Measurements from ENCODE around the gene ERC1. TPM values are rescaled to one million over a fixed set of nuclear protein-coding genes. Genes with fewer than 3 reads are reported as not detected.
A peak's percentile ranks its signal among the peaks of the same experiment; 100 is the strongest.

ERC1 gene
- polyA plus RNA-seq, 1 donor from 2014 or later = 7.1 TPM

DNA sequence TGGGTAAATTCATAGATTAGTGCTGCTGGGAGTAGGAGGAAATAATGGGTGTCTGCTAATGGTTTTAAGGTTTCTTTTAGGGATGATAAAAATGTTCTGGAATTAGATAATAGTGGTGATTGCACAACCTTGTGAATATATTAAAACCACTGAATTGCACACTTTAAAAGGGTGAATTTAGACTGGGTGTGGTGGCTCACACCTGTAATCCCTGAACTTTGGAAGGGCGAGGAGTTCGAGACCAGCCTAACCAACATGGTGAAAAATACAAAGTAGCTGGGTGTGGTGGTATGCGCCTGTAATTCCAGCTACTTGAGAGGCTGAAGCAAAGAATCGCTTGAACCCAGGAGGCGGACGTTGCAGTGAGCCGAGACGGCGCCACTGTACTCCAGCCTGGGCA is 42.8 kb upstream of the ERC1 start:
- Histone ChIP-seq H2AFZ (ENCODE audit: low read depth, low read length) (no peak overlapping the region), H3K9ac (ENCODE audit: low read length) (no peak overlapping the region), H3K9me2 (ENCODE audit: insufficient read depth, low read length) (no peaks in the 10 kb centered on the region), H3K27me3 (ENCODE audit: insufficient read depth, low read depth, low read length) (no peaks in the 10 kb centered on the region), H3K27ac (ENCODE audit: low read length) (no peak overlapping the region), H3K4me3 (ENCODE audit: low read length) (peak overlapping the region; percentile 94), H3K9me3 (ENCODE audit: low read length) (no peaks in the 10 kb centered on the region), H3F3A (ENCODE audit: insufficient read depth, low read length, poor library complexity, severe bottlenecking) (peaks cover 9% of the 10 kb centered on the region), H4K20me1 (ENCODE audit: insufficient read depth) (no peaks in the 10 kb centered on the region), H3K79me2 (replicated peaks; ENCODE audit: insufficient read depth, low read length) (peaks cover 20% of the 10 kb centered on the region), H3K36me3 (ENCODE audit: insufficient read depth, low read length) (no peaks in the 10 kb centered on the region), H3K4me2 (ENCODE audit: low read length) (no peak overlapping the region)
- TF ChIP-seq EP300 (conservative IDR thresholded peaks at IDR 0.05; ENCODE audit: poor library complexity, severe bottlenecking) (no peak), MXI1 (conservative IDR thresholded peaks at IDR 0.05; ENCODE audit: poor library complexity, severe bottlenecking) (no peak), SMC3 (conservative IDR thresholded peaks at IDR 0.05; ENCODE audit: poor library complexity) (no peak), CTCF (IDR thresholded peaks at IDR 0.05; ENCODE audit: poor library complexity, severe bottlenecking) (no peak), REST (IDR thresholded peaks at IDR 0.05; ENCODE audit: borderline replicate concordance) (no peak), EZH2 (IDR thresholded peaks at IDR 0.05; ENCODE audit: borderline replicate concordance, insufficient read depth, low read length, poor library complexity, severe bottlenecking) (no peak), RAD21 (conservative IDR thresholded peaks at IDR 0.05) (no peak), TAF1 (IDR thresholded peaks at IDR 0.05; ENCODE audit: low read depth) (no peak), POLR2AphosphoS5 (IDR thresholded peaks at IDR 0.05) (no peak)

- Histone ChIP-seq H3K4me3 (ENCODE audit: low read length) (peak within 1 kb of the TSS; percentile 94), H2AFZ (ENCODE audit: low read depth, low read length) (peak within 1 kb of the TSS; percentile 94), H3F3A (ENCODE audit: insufficient read depth, low read length, poor library complexity, severe bottlenecking) (peaks cover 9% of the 10 kb centered on the region), H3K9me3 (ENCODE audit: low read length) (no peaks in the 10 kb centered on the region), H4K20me1 (ENCODE audit: insufficient read depth) (no peaks in the 10 kb centered on the region), H3K9ac (ENCODE audit: low read length) (peak within 1 kb of the TSS; percentile 93), H3K79me2 (replicated peaks; ENCODE audit: insufficient read depth, low read length) (peaks cover 20% of the 10 kb centered on the region), H3K27me3 (ENCODE audit: insufficient read depth, low read depth, low read length) (no peaks in the 10 kb centered on the region), H3K9me2 (ENCODE audit: insufficient read depth, low read length) (no peaks in the 10 kb centered on the region), H3K27ac (ENCODE audit: low read length) (peak within 1 kb of the TSS; percentile 96), H3K4me2 (ENCODE audit: low read length) (peak within 1 kb of the TSS; percentile 19), H3K36me3 (ENCODE audit: insufficient read depth, low read length) (no peaks in the 10 kb centered on the region)
- TF ChIP-seq POLR2AphosphoS5 (IDR thresholded peaks at IDR 0.05) (peak; percentile 93), SMC3 (conservative IDR thresholded peaks at IDR 0.05; ENCODE audit: poor library complexity) (peak; percentile 97), EZH2 (IDR thresholded peaks at IDR 0.05; ENCODE audit: borderline replicate concordance, insufficient read depth, low read length, poor library complexity, severe bottlenecking) (no peak), RAD21 (conservative IDR thresholded peaks at IDR 0.05) (peak; percentile 92), TAF1 (IDR thresholded peaks at IDR 0.05; ENCODE audit: low read depth) (peak; percentile 78), MXI1 (conservative IDR thresholded peaks at IDR 0.05; ENCODE audit: poor library complexity, severe bottlenecking) (peak; percentile 87), REST (IDR thresholded peaks at IDR 0.05; ENCODE audit: borderline replicate concordance) (peak; percentile 85), CTCF (IDR thresholded peaks at IDR 0.05; ENCODE audit: poor library complexity, severe bottlenecking) (peak; percentile 100), EP300 (conservative IDR thresholded peaks at IDR 0.05; ENCODE audit: poor library complexity, severe bottlenecking) (peak; percentile 49)
Measured at GRCh38 chr12:949453-950191, 41.4 kb upstream of the ERC1 start, which contains the start of gene RAD52. Gene RAD52 (minus strand): TSS chr12:949694. CDS start chr12:933058, 16,636 bp downstream.

Data from neural cell (in vitro differentiated cells).